ENCODE results near the gene SUN1.

DNA sequence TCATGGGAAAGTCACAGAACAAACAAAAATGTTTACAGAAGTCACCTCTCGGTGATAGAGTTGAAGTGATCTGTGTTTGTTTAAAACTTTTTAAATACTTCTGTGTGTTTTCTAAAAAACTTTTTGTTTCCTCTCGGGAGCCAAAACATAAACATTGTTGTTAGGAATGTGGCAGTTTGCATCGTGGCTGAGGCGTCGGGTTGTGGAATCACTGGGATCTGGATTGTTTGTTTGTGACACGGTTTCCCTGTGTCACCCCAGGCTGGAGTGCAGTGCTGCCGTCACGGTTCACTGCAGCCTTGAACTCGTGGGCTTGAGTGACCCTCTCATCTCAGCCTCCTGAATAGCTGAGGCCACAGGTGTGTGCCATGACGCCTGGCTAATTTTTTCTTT, 29.0 kb upstream of the SUN1 start:
- TF ChIP-seq, protein P1, sequence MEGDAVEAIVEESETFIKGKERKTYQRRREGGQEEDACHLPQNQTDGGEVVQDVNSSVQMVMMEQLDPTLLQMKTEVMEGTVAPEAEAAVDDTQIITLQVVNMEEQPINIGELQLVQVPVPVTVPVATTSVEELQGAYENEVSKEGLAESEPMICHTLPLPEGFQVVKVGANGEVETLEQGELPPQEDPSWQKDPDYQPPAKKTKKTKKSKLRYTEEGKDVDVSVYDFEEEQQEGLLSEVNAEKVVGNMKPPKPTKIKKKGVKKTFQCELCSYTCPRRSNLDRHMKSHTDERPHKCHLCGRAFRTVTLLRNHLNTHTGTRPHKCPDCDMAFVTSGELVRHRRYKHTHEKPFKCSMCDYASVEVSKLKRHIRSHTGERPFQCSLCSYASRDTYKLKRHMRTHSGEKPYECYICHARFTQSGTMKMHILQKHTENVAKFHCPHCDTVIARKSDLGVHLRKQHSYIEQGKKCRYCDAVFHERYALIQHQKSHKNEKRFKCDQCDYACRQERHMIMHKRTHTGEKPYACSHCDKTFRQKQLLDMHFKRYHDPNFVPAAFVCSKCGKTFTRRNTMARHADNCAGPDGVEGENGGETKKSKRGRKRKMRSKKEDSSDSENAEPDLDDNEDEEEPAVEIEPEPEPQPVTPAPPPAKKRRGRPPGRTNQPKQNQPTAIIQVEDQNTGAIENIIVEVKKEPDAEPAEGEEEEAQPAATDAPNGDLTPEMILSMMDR (IDR thresholded peaks at IDR 0.05), result no peak
- TF ChIP-seq EZH2 (IDR thresholded peaks at IDR 0.05; ENCODE audit: borderline replicate concordance, insufficient read depth, low read depth, low read length, poor library complexity, severe bottlenecking), result no peak
